ENCODE data around the gene JOSD2.

- TF ChIP-seq POLR2A (IDR thresholded peaks at IDR 0.05) (no peak), CTCF (IDR thresholded peaks at IDR 0.05) (no peak), POLR2AphosphoS5 (IDR thresholded peaks at IDR 0.05) (no peak)
Observed at GRCh38 chr19:50555033-50555432, 44.0 kb upstream of the JOSD2 start.
